Stimulated activated CD8-positive, alpha-beta memory T cell treated with anti-CD3 and anti-CD28 coated beads, Interleukin-15, amount 100 ng/mL, for 48 hours (primary cell): Measurements from ENCODE around the gene DDX10.

Source experiments
- DNase-seq, 2 donors: peaks; one replicate each; pipeline ENCODE4 v3.0.0-alpha.2; 2020; ENCODE audit warnings: low read depth in 2 of 2

Gene DDX10

GRCh38 chr11:108906329-108906728 lies 241.5 kb downstream of the DDX10 start:
- no peak for DNase-seq

GRCh38 chr11:108906826-108907225 lies 242.0 kb downstream of the DDX10 start:
- no peak for DNase-seq

- no peak for DNase-seq
Measured at GRCh38 chr11:108909041-108909440, 244.2 kb downstream of the DDX10 start.

- DNase-seq: no peak
Measured at GRCh38 chr11:108909921-108910320, 245.1 kb downstream of the DDX10 start.

- no peak for DNase-seq
Measured at GRCh38 chr11:108912581-108912980, 247.7 kb downstream of the DDX10 start.

- DNase-seq: no peak
Measured at GRCh38 chr11:108913204-108913603, 248.3 kb downstream of the DDX10 start.

- DNase-seq: no peak
Measured at GRCh38 chr11:108914211-108914610, 249.3 kb downstream of the DDX10 start.

GRCh38 chr11:108914981-108915380 lies 250.1 kb downstream of the DDX10 start:
- DNase-seq: no peak

- DNase-seq: no peak
Measured at GRCh38 chr11:108915666-108916065, 250.8 kb downstream of the DDX10 start.

GRCh38 chr11:108916290-108916689 lies 251.4 kb downstream of the DDX10 start:
- DNase-seq: no peak

GRCh38 chr11:108916935-108917334 lies 252.1 kb downstream of the DDX10 start:
- DNase-seq: no peak

- DNase-seq: no peak
Measured at GRCh38 chr11:108921211-108921610, 256.3 kb downstream of the DDX10 start.

- no peak for DNase-seq
Measured at GRCh38 chr11:108922241-108922640, 257.4 kb downstream of the DDX10 start.

- no peak for DNase-seq
Measured at GRCh38 chr11:108923413-108923812, 258.5 kb downstream of the DDX10 start.

GRCh38 chr11:108926171-108926840 lies 261.4 kb downstream of the DDX10 start:
- DNase-seq: no peak

GRCh38 chr11:108926841-108927577 lies 262.1 kb downstream of the DDX10 start:
- no peak for DNase-seq

GRCh38 chr11:108927791-108928545 lies 263.1 kb downstream of the DDX10 start:
- DNase-seq: no peak

GRCh38 chr11:108929241-108929640 lies 264.4 kb downstream of the DDX10 start:
- DNase-seq: no peak

- DNase-seq: no peak
Measured at GRCh38 chr11:108931168-108931567, 266.3 kb downstream of the DDX10 start.

- DNase-seq: no peak
Measured at GRCh38 chr11:108933630-108934029, 268.8 kb downstream of the DDX10 start.

- DNase-seq: no peak
Measured at GRCh38 chr11:108934289-108934688, 269.4 kb downstream of the DDX10 start.

GRCh38 chr11:108934696-108935095 lies 269.8 kb downstream of the DDX10 start:
- no peak for DNase-seq

- DNase-seq: no peak
Measured at GRCh38 chr11:108937746-108938145, 272.9 kb downstream of the DDX10 start.
